IPS DF 6.9 (cell line): Measurements from ENCODE around the gene DGUOK.

Source experiments
- DNase-seq: peaks from one replicate; pipeline ENCODE4 v3.0.0-alpha.2; 2013; ENCODE audit warnings: low read depth, low spot score
- H3K27ac ChIP-seq: one replicate; pipeline ENCODE4 v1.5.1; 2013; ENCODE audit warnings: low read length, control low read depth
- H3K27me3 ChIP-seq: 2 replicates; pipeline ENCODE4 v1.6.1; 2013; ENCODE audit warnings: mild to moderate bottlenecking, low read length; ENCODE audit not compliant: control insufficient read depth, insufficient read depth
- H3K36me3 ChIP-seq: 2 replicates; pipeline ENCODE4 v1.6.1; 2013; ENCODE audit warnings: low read length; ENCODE audit not compliant: control insufficient read depth, insufficient read depth
- H3K4me1 ChIP-seq: 2 replicates; pipeline ENCODE4 v1.6.1; 2013; ENCODE audit warnings: low read length; ENCODE audit not compliant: control insufficient read depth, insufficient read depth
- H3K4me3 ChIP-seq: 2 replicates; pipeline ENCODE4 v1.5.1; 2013; ENCODE audit warnings: mild to moderate bottlenecking, low read length
- H3K9me3 ChIP-seq: 2 replicates; pipeline ENCODE4 v1.6.1; 2013; ENCODE audit warnings: low read length, inconsistent platforms; ENCODE audit not compliant: control insufficient read depth, insufficient read depth
- WGBS: extraction: QIAGEN DNeasy Blood & Tissue Kit; methylation state at CpG from one replicate; pipeline ENCODE4 v1.1.7; 2013; ENCODE audit warnings: mixed read lengths, missing lambda C conversion rate; ENCODE audit not compliant: insufficient read length, insufficient coverage; 5-methylcytosine and 5-hydroxymethylcytosine counted together

DGUOK gene

GRCh38 chr2:73911548-73912208, 15.0 kb upstream of the DGUOK start:
- Histone ChIP-seq H3K4me1 (no peaks in the 10 kb centered on the region), H3K4me3 (no peak overlapping the region), H3K9me3 (no peaks in the 10 kb centered on the region), H3K27ac (no peak overlapping the region), H3K27me3 (no peaks in the 10 kb centered on the region), H3K36me3 (no peaks in the 10 kb centered on the region)
- no CpG with 5 or more reads among the region's 8 CpGs for WGBS
- no peak for DNase-seq

GRCh38 chr2:73913414-73914054, 13.1 kb upstream of the DGUOK start:
- no peak overlapping the region for H3K4me3 ChIP-seq
- H3K36me3 ChIP-seq, result no peaks in the 10 kb centered on the region
- H3K27ac ChIP-seq, result no peak overlapping the region
- DNase-seq, result no peak
- no peaks in the 10 kb centered on the region for H3K4me1 ChIP-seq
- no peaks in the 10 kb centered on the region for H3K27me3 ChIP-seq
- no CpG with 5 or more reads among the region's 8 CpGs for WGBS
- no peaks in the 10 kb centered on the region for H3K9me3 ChIP-seq

- no peak for DNase-seq
- Histone ChIP-seq H3K4me1 (no peaks in the 10 kb centered on the region), H3K4me3 (no peak overlapping the region), H3K27me3 (no peaks in the 10 kb centered on the region), H3K9me3 (no peaks in the 10 kb centered on the region), H3K27ac (no peak overlapping the region), H3K36me3 (no peaks in the 10 kb centered on the region)
- no CpG with 5 or more reads among the region's 4 CpGs for WGBS
Observed at GRCh38 chr2:73914667-73915066, 12.0 kb upstream of the DGUOK start.

GRCh38 chr2:73915437-73915993, 11.2 kb upstream of the DGUOK start:
- WGBS, result no CpG with 5 or more reads among the region's 5 CpGs
- Histone ChIP-seq H3K27ac (no peak overlapping the region), H3K36me3 (no peaks in the 10 kb centered on the region), H3K9me3 (no peaks in the 10 kb centered on the region), H3K4me1 (no peaks in the 10 kb centered on the region), H3K27me3 (no peaks in the 10 kb centered on the region), H3K4me3 (no peak overlapping the region)
- no peak for DNase-seq

DNA sequence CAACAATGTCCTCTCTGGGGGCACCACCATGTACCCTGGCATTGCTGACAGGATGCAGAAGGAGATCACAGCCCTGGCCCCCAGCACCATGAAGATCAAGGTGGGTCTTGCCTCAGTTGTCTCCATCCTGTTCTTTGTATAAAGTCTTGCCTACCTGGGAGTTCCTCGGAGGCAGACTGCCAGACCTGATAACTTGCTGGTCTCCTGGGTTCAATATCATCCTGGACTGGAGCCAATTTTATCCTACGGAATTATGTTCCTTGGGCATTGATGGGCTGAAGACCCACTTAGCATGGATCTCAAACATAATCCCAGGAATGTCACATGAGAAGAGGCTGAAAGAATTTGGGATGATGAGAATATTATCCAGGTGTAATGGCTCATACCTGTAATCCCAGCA, 10.0 kb upstream of the DGUOK start:
- H3K4me3 ChIP-seq, result no peak overlapping the region
- no peaks in the 10 kb centered on the region for H3K36me3 ChIP-seq
- peaks cover 2% of the 10 kb centered on the region for H3K4me1 ChIP-seq
- H3K27me3 ChIP-seq, result no peaks in the 10 kb centered on the region
- no peaks in the 10 kb centered on the region for H3K9me3 ChIP-seq
- H3K27ac ChIP-seq, result no peak overlapping the region
- DNase-seq, result no peak
- WGBS, result no CpG with 5 or more reads among the region's 2 CpGs

DNA sequence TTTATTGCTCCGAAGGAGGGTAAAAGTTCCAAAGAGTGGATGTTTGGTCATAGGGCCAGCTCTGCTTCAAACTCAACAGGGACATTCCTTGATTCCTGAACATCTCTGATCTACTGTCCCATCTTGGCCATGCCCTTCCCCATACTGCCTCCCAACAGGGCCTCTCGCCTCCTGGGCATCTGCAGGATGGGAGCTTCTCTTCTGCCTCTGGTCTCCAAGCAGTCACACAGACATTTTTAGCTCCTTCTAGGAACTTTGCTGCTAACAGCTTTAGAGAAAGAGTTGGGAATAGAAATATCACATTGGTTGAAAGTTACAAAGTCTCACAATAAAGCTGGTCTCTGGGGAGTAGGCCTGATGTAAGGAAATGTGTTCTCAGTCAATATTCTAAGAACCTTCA, 9.4 kb upstream of the DGUOK start:
- WGBS, result no CpG with 5 or more reads among the region's 2 CpGs
- Histone ChIP-seq H3K4me3 (no peak overlapping the region), H3K36me3 (no peaks in the 10 kb centered on the region), H3K27me3 (no peaks in the 10 kb centered on the region), H3K4me1 (peaks cover 2% of the 10 kb centered on the region), H3K9me3 (no peaks in the 10 kb centered on the region), H3K27ac (no peak overlapping the region)
- DNase-seq, result no peak

DNA sequence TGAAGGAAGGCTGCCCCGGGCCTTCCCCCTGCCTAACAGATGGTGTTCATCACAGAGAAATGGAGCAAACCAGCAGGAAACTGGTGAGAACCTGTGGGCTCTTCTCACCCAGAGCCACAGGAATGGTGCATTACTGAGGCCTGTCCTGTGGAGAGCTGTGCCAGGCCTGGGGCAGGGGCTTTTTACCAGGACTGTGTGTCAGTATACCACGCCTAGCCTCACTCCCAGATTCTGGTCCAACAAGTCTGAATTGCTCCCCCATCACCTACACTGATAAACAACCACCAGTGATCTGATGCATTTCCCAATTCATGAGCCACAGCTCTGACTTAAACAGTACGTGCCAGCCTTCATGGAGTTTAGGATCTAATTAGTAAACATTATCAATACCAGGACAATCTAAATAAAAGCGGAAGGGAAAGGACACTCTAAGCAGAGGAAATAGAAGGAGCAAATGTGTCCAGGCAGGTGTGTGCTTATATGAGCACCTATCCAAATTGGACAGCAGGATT, 8.9 kb upstream of the DGUOK start:
- H3K4me1 ChIP-seq, result peaks cover 2% of the 10 kb centered on the region
- H3K27ac ChIP-seq, result no peak overlapping the region
- no peaks in the 10 kb centered on the region for H3K36me3 ChIP-seq
- no peaks in the 10 kb centered on the region for H3K9me3 ChIP-seq
- WGBS, result no CpG with 5 or more reads among the region's 4 CpGs
- no peaks in the 10 kb centered on the region for H3K27me3 ChIP-seq
- H3K4me3 ChIP-seq, result no peak overlapping the region
- DNase-seq, result no peak

- Histone ChIP-seq H3K4me3 (no peak overlapping the region), H3K4me1 (peaks cover 2% of the 10 kb centered on the region), H3K36me3 (no peaks in the 10 kb centered on the region), H3K27ac (no peak overlapping the region), H3K9me3 (no peaks in the 10 kb centered on the region), H3K27me3 (no peaks in the 10 kb centered on the region)
- DNase-seq, result no peak
- no CpG with 5 or more reads among the region's 3 CpGs for WGBS
Observed at GRCh38 chr2:73918856-73919255, 7.8 kb upstream of the DGUOK start.

GRCh38 chr2:73919596-73920228, 7.0 kb upstream of the DGUOK start:
- no peak for DNase-seq
- Histone ChIP-seq H3K4me3 (no peak overlapping the region), H3K27me3 (no peaks in the 10 kb centered on the region), H3K36me3 (no peaks in the 10 kb centered on the region), H3K27ac (no peak overlapping the region), H3K4me1 (peaks cover 2% of the 10 kb centered on the region), H3K9me3 (no peaks in the 10 kb centered on the region)
- no CpG with 5 or more reads among the region's 7 CpGs for WGBS

GRCh38 chr2:73920577-73921545, 5.8 kb upstream of the DGUOK start:
- Histone ChIP-seq H3K27me3 (no peaks in the 10 kb centered on the region), H3K36me3 (no peaks in the 10 kb centered on the region), H3K27ac (no peak overlapping the region), H3K4me1 (peaks cover 2% of the 10 kb centered on the region), H3K9me3 (no peaks in the 10 kb centered on the region), H3K4me3 (no peak overlapping the region)
- no CpG with 5 or more reads among the region's 12 CpGs for WGBS
- peak; percentile 54 for DNase-seq
